Measurements from ENCODE around the gene NOL9. TPM values are rescaled to one million over a fixed set of nuclear protein-coding genes. Genes with fewer than 3 reads are reported as not detected.
A peak's percentile ranks its signal among the peaks of the same experiment; 100 is the strongest.

NOL9 gene
- total and polyA plus RNA-seq, 9 of the 15 experiments (the other 6 are each of a cell fraction or from before 2014, with no cell fraction given) = 5.6 to 76.5 (median 47.3) TPM

DNA sequence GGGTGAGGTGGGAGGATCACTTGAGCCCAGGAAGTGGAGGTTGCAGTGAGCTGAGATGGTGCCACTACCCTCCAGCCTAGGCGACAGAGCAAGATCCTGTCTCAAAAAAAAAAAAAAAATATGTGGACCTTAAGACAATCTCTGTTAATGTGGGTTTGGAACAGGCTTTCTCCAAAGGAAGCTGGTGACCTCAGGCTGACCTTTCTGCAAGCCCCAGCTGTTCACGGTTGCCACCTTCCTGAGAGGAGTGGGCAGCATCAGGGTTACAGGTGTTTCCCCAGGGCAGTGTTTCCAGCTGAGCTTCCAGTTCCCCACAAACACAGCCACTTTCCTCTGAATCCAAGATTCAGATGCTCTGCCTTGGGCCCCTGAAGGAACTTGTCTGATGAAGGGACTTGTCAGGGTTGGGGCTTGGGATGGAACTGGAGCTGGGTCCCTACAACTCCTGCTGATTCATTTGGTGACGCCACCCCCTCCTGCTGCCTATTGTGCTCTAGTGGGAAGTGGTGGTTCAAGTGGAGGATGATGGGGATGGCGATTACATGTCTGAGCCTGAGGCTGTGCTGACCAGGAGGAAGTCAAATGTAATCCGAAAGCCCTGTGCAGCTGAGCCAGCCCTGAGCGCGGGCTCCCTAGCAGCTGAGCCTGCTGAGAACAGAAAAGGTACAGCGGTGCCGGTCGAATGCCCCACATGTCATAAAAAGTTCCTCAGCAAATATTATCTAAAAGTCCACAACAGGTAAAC lies 27.4 kb upstream of the NOL9 start (continued):
- TF ChIP-seq, protein P1, sequence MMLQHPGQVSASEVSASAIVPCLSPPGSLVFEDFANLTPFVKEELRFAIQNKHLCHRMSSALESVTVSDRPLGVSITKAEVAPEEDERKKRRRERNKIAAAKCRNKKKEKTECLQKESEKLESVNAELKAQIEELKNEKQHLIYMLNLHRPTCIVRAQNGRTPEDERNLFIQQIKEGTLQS (IDR thresholded peaks at IDR 0.05) = peak; percentile 80
- TF ChIP-seq, protein P1 (CRISPR knock-in tag; conservative IDR thresholded peaks at IDR 0.05) = no peak
- TF ChIP-seq TBP (optimal IDR thresholded peaks at IDR 0.05; ENCODE audit: low read depth, low read length) = peak; percentile 26
- TF ChIP-seq ARID1B (IDR thresholded peaks at IDR 0.05) = 0 out of 2 replicates have a peak, but pooled peaks have one; percentile 26
- TF ChIP-seq MYC (IDR thresholded peaks at IDR 0.05; ENCODE audit: low read depth, low read length) = peak; percentile 36; the same call in 1 of the 2 replicates
- TF ChIP-seq MYC (CRISPR knock-in tag; IDR thresholded peaks at IDR 0.05; ENCODE audit: borderline replicate concordance, low read depth) = no peak
- TF ChIP-seq TBL1XR1 (IDR thresholded peaks at IDR 0.05; ENCODE audit: low read length in 2 of 2) = 0 out of 4 replicates have a peak, but pooled peaks of 1 of the 2 experiments have one; percentile 32
- no peak for TF ChIP-seq TAF15 (IDR thresholded peaks at IDR 0.05; ENCODE audit: low read depth, low read length)
- TF ChIP-seq ZNF316 (IDR thresholded peaks at IDR 0.05) = peak; percentile 30; the same call in 1 of the 2 replicates
- TF ChIP-seq RB1 (IDR thresholded peaks at IDR 0.05; ENCODE audit: low read depth) = peak; percentile 9; the same call in 1 of the 2 replicates
- TF ChIP-seq ZC3H8 (IDR thresholded peaks at IDR 0.05) = no peak
- peak; percentile 92 for TF ChIP-seq CTBP1 (IDR thresholded peaks at IDR 0.05; ENCODE audit: borderline replicate concordance)
- 0 out of 2 replicates have a peak, but pooled peaks have one; percentile 26 for TF ChIP-seq CHD2 (IDR thresholded peaks at IDR 0.05; ENCODE audit: low read depth, low read length)
- TF ChIP-seq ZMIZ1 (IDR thresholded peaks at IDR 0.05; ENCODE audit: low read depth in 2 of 2, low read length in 2 of 2) = 0 out of 4 replicates have a peak, but pooled peaks of 1 of the 2 experiments have one; percentile 13
- 0 out of 2 replicates have a peak, but pooled peaks have one; percentile 37 for TF ChIP-seq ZBTB1 (CRISPR knock-in tag; IDR thresholded peaks at IDR 0.05; ENCODE audit: borderline replicate concordance, low read depth)
- TF ChIP-seq UBTF (IDR thresholded peaks at IDR 0.05; ENCODE audit: borderline replicate concordance in 1 of 2, low read depth in 2 of 2, low read length in 2 of 2) = 0 out of 4 replicates have a peak, but pooled peaks of 1 of the 2 experiments have one; percentile 52
- TF ChIP-seq MYBL2 (IDR thresholded peaks at IDR 0.05; ENCODE audit: low read depth) = no peak
- no peak for TF ChIP-seq MYBL2 (CRISPR knock-in tag; IDR thresholded peaks at IDR 0.05; ENCODE audit: borderline replicate concordance)
- no peak for TF ChIP-seq PRMT5 (CRISPR knock-in tag; IDR thresholded peaks at IDR 0.05)
- TF ChIP-seq MAX (CRISPR knock-in tag; IDR thresholded peaks at IDR 0.05) = peak; percentile 26; the same call in 1 of the 2 replicates
